ENCODE results near the gene GNLY.

- TF ChIP-seq CTCF (IDR thresholded peaks at IDR 0.05), result no peak
- no peak for TF ChIP-seq POLR2A (IDR thresholded peaks at IDR 0.05)
These were observed 28.8 kb upstream of the GNLY start for GRCh38 chr2:85665264-85665937.
